Esophagus squamous epithelium (tissue), 4 donors: ENCODE measurements around the gene MYO1H.

ENCODE experiments used
- POLR2A ChIP-seq, 4 donors: fragments of 450-650 bp; IDR thresholded peaks; one replicate each; pipeline ENCODE4 v1.6.1; 2017; ENCODE audit warnings: antibody characterized with exemption in 4 of 4, mild to moderate bottlenecking in 4 of 4, moderate library complexity in 3 of 4
- TF ChIP-seq, protein P1 (sequence below), 6 experiments: fragments of 450-650 bp in 4 of 6; fragments of 200-600 bp in 2 of 6; sonication (generic) in 2 of 6; IDR thresholded peaks; one replicate each; pipeline ENCODE4 v1.5.1; 2016 to 2019; ENCODE audit warnings: antibody characterized with exemption in 6 of 6, mild to moderate bottlenecking in 4 of 6, moderate library complexity in 4 of 6

DNA sequence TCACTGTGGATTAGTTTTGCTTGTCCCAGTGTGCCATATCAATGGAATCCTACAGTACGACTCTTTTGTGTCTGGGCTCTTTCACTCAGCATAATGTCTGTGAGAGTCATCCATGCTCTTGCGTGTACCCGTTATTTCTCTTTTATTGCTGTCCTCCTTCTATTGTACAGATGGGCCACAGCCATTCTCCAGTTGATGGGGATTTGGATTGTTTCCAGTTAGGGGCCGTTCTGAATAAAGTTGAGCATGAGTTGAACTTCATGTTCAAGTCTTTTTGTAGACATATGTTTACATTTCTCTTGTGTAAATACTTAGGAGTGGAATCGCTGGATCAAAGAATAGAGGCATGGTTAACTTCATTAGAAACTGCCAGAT is 38.3 kb downstream of the MYO1H start:
- TF ChIP-seq, protein P1, sequence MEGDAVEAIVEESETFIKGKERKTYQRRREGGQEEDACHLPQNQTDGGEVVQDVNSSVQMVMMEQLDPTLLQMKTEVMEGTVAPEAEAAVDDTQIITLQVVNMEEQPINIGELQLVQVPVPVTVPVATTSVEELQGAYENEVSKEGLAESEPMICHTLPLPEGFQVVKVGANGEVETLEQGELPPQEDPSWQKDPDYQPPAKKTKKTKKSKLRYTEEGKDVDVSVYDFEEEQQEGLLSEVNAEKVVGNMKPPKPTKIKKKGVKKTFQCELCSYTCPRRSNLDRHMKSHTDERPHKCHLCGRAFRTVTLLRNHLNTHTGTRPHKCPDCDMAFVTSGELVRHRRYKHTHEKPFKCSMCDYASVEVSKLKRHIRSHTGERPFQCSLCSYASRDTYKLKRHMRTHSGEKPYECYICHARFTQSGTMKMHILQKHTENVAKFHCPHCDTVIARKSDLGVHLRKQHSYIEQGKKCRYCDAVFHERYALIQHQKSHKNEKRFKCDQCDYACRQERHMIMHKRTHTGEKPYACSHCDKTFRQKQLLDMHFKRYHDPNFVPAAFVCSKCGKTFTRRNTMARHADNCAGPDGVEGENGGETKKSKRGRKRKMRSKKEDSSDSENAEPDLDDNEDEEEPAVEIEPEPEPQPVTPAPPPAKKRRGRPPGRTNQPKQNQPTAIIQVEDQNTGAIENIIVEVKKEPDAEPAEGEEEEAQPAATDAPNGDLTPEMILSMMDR (IDR thresholded peaks at IDR 0.05), result no peak
- no peak for TF ChIP-seq POLR2A (IDR thresholded peaks at IDR 0.05)
